Skin epidermis (tissue), 12 donors: ENCODE data around the gene SCN2B.
A peak's percentile ranks its signal among the peaks of the same experiment; 100 is the strongest.
"Not testable (repeated sequence)": the region's sequence is repeated elsewhere in the genome, so short reads cannot be mapped to it uniquely, and the experiment has no call there.

Source experiments
- H3K27ac ChIP-seq, 21 experiments: fragments of 200-600 bp; sonication (generic) in 11 of 21; one replicate each; pipeline ENCODE4 v1.5.0; 2020; ENCODE audit warnings: mild to moderate bottlenecking in 3 of 21, inconsistent platforms in 2 of 21, moderate library complexity in 2 of 21
- H3K4me3 ChIP-seq, 7 experiments: fragments of 200-600 bp; sonication (generic) in 2 of 7; one replicate each; pipeline ENCODE4 v1.5.0; 2020; ENCODE audit warnings: inconsistent platforms in 2 of 7, mild to moderate bottlenecking in 2 of 7, moderate library complexity in 1 of 7

The SCN2B gene

GRCh38 chr11:118210323-118210722, 33.9 kb upstream of the SCN2B start:
- no peak overlapping the region for H3K4me3 ChIP-seq
- no peak overlapping the region for H3K27ac ChIP-seq

- no peak overlapping the region for H3K4me3 ChIP-seq
- no peak overlapping the region for H3K27ac ChIP-seq
Observed at GRCh38 chr11:118209033-118209432, 32.6 kb upstream of the SCN2B start.

- Histone ChIP-seq H3K4me3 (no peak overlapping the region), H3K27ac (peak overlapping the region in 15 of 21 experiments; percentile 14 to 77 (median 51))
Observed at GRCh38 chr11:118207079-118207478, 30.6 kb upstream of the SCN2B start.

GRCh38 chr11:118206391-118207031, 30.1 kb upstream of the SCN2B start:
- H3K27ac ChIP-seq: peak overlapping the region in 14 of 21 experiments; percentile 24 to 77 (median 52)

GRCh38 chr11:118205606-118206378, 29.4 kb upstream of the SCN2B start:
- Histone ChIP-seq H3K4me3 (no peak overlapping the region), H3K27ac (peak overlapping the region in 9 of 21 experiments; percentile 42 to 77 (median 65))

More at GRCh38 chr11:118206391-118207031, 30.1 kb upstream of the SCN2B start:
- no peak overlapping the region for H3K4me3 ChIP-seq

GRCh38 chr11:118202599-118203422, 26.4 kb upstream of the SCN2B start:
- H3K27ac ChIP-seq: peak overlapping the region in 5 of 21 experiments; percentile 53 to 75 (median 67)
- H3K4me3 ChIP-seq: no peak overlapping the region

- peak overlapping the region in 4 of 21 experiments; percentile 65 to 75 (median 68) for H3K27ac ChIP-seq
- H3K4me3 ChIP-seq: no peak overlapping the region
Observed at GRCh38 chr11:118201966-118202365, 25.5 kb upstream of the SCN2B start.

GRCh38 chr11:118200901-118201680, 24.7 kb upstream of the SCN2B start:
- peak overlapping the region in 3 of 21 experiments; percentile 65 to 70 (median 67) for H3K27ac ChIP-seq
- H3K4me3 ChIP-seq: no peak overlapping the region

GRCh38 chr11:118200497-118200896, 24.1 kb upstream of the SCN2B start:
- Histone ChIP-seq H3K27ac (peak overlapping the region in 1 of 21 experiments; percentile 4), H3K4me3 (no peak overlapping the region)

GRCh38 chr11:118199135-118199534, 22.7 kb upstream of the SCN2B start:
- Histone ChIP-seq H3K27ac (peak overlapping the region in 1 of 21 experiments; percentile 2), H3K4me3 (no peak overlapping the region)

GRCh38 chr11:118198370-118198769, 21.9 kb upstream of the SCN2B start:
- H3K27ac ChIP-seq: peak overlapping the region in 3 of 21 experiments; percentile 2 to 45 (median 34)
- H3K4me3 ChIP-seq: no peak overlapping the region

GRCh38 chr11:118194835-118195627, 18.6 kb upstream of the SCN2B start:
- no peak overlapping the region for H3K4me3 ChIP-seq
- H3K27ac ChIP-seq: peak overlapping the region in 9 of 21 experiments; percentile 1 to 65 (median 5)

GRCh38 chr11:118193910-118194566, 17.6 kb upstream of the SCN2B start:
- H3K4me3 ChIP-seq: no peak overlapping the region
- peak overlapping the region in 3 of 21 experiments; percentile 5 to 46 (median 26) for H3K27ac ChIP-seq

GRCh38 chr11:118192817-118193216, 16.4 kb upstream of the SCN2B start:
- not testable (repeated sequence) for H3K4me3 ChIP-seq

GRCh38 chr11:118190942-118191506, 14.6 kb upstream of the SCN2B start:
- not testable (repeated sequence) for H3K27ac ChIP-seq, H3K4me3 ChIP-seq

More at GRCh38 chr11:118192817-118193216, 16.4 kb upstream of the SCN2B start:
- H3K27ac ChIP-seq: not testable (repeated sequence)

GRCh38 chr11:118186346-118187107, 10.1 kb upstream of the SCN2B start:
- Histone ChIP-seq H3K4me3 (no peak overlapping the region), H3K27ac (no peak overlapping the region)
